HepG2 (cell line): Measurements from ENCODE around the gene CHST12. TPM values are rescaled to one million over a fixed set of nuclear protein-coding genes. Genes with fewer than 3 reads are reported as not detected.

ENCODE experiments used
- AGO2 ChIP-seq: fragments of 200-400 bp; formaldehyde crosslinking; optimal IDR thresholded peaks from 2 replicates; pipeline ENCODE3; 2017; ENCODE audit warnings: mild to moderate bottlenecking, low read depth, low read length, moderate library complexity
- MAZ ChIP-seq, 2 experiments: sonication (generic) in 1 of 2; formaldehyde crosslinking in 1 of 2; IDR thresholded peaks; 2 replicates each; pipeline versions ENCODE4 v1.5.0 to v1.6.1; 2012 to 2020; ENCODE audit warnings: low read depth in 2 of 2, mild to moderate bottlenecking in 2 of 2, borderline replicate concordance in 1 of 2, improper control_type of control experiment in 1 of 2, low read length in 1 of 2, missing genetic modification reagents in 1 of 2, moderate library complexity in 1 of 2
- MED13 ChIP-seq: sonication (generic); formaldehyde crosslinking; IDR thresholded peaks from 2 replicates; pipeline ENCODE4 v1.5.0; 2020; ENCODE audit warnings: missing genetic modification reagents
- NONO ChIP-seq, 2 experiments: fragments of 450-650 bp in 1 of 2; sonication (generic) in 1 of 2; formaldehyde crosslinking in 1 of 2; IDR thresholded peaks in 1 of 2; conservative IDR thresholded peaks in 1 of 2; 2 replicates each; pipeline versions ENCODE4 v1.6.1 to v1.8.0; 2017 to 2022; ENCODE audit warnings: mild to moderate bottlenecking in 1 of 2, missing genetic modification reagents in 1 of 2, moderate library complexity in 1 of 2
- SMAD1 ChIP-seq: sonication (generic); formaldehyde crosslinking; IDR thresholded peaks from 2 replicates; pipeline ENCODE4 v1.4.0; 2020; ENCODE audit warnings: missing genetic modification reagents, low read depth, mild to moderate bottlenecking, borderline replicate concordance
- TOPORS ChIP-seq: sonication (generic); formaldehyde crosslinking; IDR thresholded peaks from 2 replicates; pipeline ENCODE4 v1.8.0; 2023; ENCODE audit warnings: mild to moderate bottlenecking, missing genetic modification reagents
- XRCC5 ChIP-seq: fragments of 200-400 bp; formaldehyde crosslinking; optimal IDR thresholded peaks from 2 replicates; pipeline ENCODE3; 2017; ENCODE audit warnings: mild to moderate bottlenecking, low read length
- ZNF253 ChIP-seq: sonication (generic); formaldehyde crosslinking; IDR thresholded peaks from 2 replicates; pipeline ENCODE4 v1.8.0; 2022; ENCODE audit warnings: mild to moderate bottlenecking, missing genetic modification reagents, borderline replicate concordance
- ZNF333 ChIP-seq: sonication (generic); formaldehyde crosslinking; IDR thresholded peaks from 2 replicates; pipeline ENCODE4 v1.4.0; 2020; ENCODE audit warnings: mild to moderate bottlenecking, missing genetic modification reagents, borderline replicate concordance
- polyA plus RNA-seq, 8 experiments: library from polyadenylated mRNA; depleted of rRNA in 3 of 8; stranded (reverse) in 7 of 8; unstranded in 1 of 8; fragments of >200 nt; fragmentation: Illumina TruSeq in 4 of 8; extraction: Trizol in 4 of 8; gene quantifications; 2 replicates each; pipeline versions ENCODE4 v1.2.1 to v1.2.3, GENCODE V29; 2011 to 2016; ENCODE audit warnings: low read depth in 4 of 8, missing spikeins in 1 of 8, mixed read lengths in 1 of 8; ENCODE audit not compliant: insufficient read depth in 1 of 8
- total RNA-seq, 5 experiments: library from RNA; depleted of rRNA; stranded (reverse); fragments of >200 nt; fragmentation: Illumina TruSeq; extraction: Trizol; gene quantifications; 2 replicates each; pipeline ENCODE4 v1.2.3, GENCODE V29; 2016; ENCODE audit warnings: low read depth in 1 of 5
- TF ChIP-seq, protein P1 (sequence below), 2 experiments: sonication (generic) in 1 of 2; formaldehyde crosslinking in 1 of 2; IDR thresholded peaks; 2 replicates each; pipeline versions ENCODE4 v1.4.0 to v1.6.1; 2016 to 2020; ENCODE audit warnings: borderline replicate concordance in 1 of 2, low read depth in 1 of 2, mild to moderate bottlenecking in 1 of 2, missing genetic modification reagents in 1 of 2
- TF ChIP-seq, protein P2 (sequence below): fragments of 450-650 bp; IDR thresholded peaks from 2 replicates; pipeline ENCODE4 v1.6.1; 2017
- TF ChIP-seq, protein P3 (sequence below): sonication (generic); formaldehyde crosslinking; IDR thresholded peaks from 2 replicates; pipeline ENCODE4 v1.4.0; 2020; ENCODE audit warnings: mild to moderate bottlenecking, missing genetic modification reagents
- TF ChIP-seq, protein P4 (sequence below): sonication (generic); formaldehyde crosslinking; IDR thresholded peaks from 2 replicates; pipeline ENCODE4 v1.4.0; 2020; ENCODE audit warnings: missing genetic modification reagents
- TF ChIP-seq, protein P5 (sequence below): sonication (generic); formaldehyde crosslinking; IDR thresholded peaks from 2 replicates; pipeline ENCODE4 v1.4.0; 2020; ENCODE audit warnings: low read depth, missing genetic modification reagents

The CHST12 gene
- total and polyA plus RNA-seq, 2 of the 13 experiments (the other 11 are each of a cell fraction or from before 2014, with no cell fraction given): 6.4 to 15.8 TPM

DNA sequence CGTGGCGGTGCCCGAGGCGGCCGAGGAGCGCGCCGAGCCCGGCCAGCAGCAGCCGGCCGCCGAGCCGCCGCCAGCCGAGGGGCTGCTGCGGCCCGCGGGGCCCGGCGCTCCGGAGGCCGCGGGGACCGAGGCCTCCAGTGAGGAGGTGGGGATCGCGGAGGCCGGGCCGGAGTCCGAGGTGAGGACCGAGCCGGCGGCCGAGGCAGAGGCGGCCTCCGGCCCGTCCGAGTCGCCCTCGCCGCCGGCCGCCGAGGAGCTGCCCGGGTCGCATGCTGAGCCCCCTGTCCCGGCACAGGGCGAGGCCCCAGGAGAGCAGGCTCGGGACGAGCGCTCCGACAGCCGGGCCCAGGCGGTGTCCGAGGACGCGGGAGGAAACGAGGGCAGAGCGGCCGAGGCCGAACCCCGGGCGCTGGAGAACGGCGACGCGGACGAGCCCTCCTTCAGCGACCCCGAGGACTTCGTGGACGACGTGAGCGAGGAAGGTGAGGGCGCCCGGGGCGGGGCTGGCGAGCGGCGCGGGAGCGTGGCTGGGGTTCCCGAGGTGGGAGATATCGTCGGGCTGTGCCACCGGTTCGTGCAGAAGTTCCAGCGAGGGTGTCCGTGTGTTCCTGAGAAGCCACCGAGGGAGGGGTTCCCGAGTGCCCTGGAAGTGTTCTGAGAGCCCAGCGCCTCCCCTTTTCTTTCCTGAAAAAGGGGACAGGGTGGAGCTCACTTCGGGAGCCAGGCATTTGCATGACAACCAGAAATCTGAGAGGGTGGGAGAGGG is 48.3 kb upstream of the CHST12 start (continued):
- TF ChIP-seq, protein P1, sequence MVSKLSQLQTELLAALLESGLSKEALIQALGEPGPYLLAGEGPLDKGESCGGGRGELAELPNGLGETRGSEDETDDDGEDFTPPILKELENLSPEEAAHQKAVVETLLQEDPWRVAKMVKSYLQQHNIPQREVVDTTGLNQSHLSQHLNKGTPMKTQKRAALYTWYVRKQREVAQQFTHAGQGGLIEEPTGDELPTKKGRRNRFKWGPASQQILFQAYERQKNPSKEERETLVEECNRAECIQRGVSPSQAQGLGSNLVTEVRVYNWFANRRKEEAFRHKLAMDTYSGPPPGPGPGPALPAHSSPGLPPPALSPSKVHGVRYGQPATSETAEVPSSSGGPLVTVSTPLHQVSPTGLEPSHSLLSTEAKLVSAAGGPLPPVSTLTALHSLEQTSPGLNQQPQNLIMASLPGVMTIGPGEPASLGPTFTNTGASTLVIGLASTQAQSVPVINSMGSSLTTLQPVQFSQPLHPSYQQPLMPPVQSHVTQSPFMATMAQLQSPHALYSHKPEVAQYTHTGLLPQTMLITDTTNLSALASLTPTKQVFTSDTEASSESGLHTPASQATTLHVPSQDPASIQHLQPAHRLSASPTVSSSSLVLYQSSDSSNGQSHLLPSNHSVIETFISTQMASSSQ (IDR thresholded peaks at IDR 0.05; ENCODE audit: low read depth): no peak
- TF ChIP-seq, protein P1 (CRISPR knock-in tag; IDR thresholded peaks at IDR 0.05; ENCODE audit: borderline replicate concordance): no peak
- TF ChIP-seq NONO (IDR thresholded peaks at IDR 0.05) (no peak), NONO (CRISPR knock-in tag; conservative IDR thresholded peaks at IDR 0.05) (no peak), AGO2 (peak; percentile 80), ZNF253 (0 out of 2 replicates have a peak, but pooled peaks have one; percentile 39), TOPORS (peak; percentile 6; the same call in 1 of the 2 replicates), MAZ (IDR thresholded peaks at IDR 0.05; ENCODE audit: borderline replicate concordance, low read depth, low read length) (no peak; the same call in 1 of the 2 replicates), MAZ (CRISPR knock-in tag; IDR thresholded peaks at IDR 0.05; ENCODE audit: low read depth) (0 out of 2 replicates have a peak, but pooled peaks have one; percentile 37), XRCC5 (no peak), ZNF333 (CRISPR knock-in tag) (peak; percentile 70; the same call in 1 of the 2 replicates), MED13 (CRISPR knock-in tag) (no peak), SMAD1 (CRISPR knock-in tag) (0 out of 2 replicates have a peak, but pooled peaks have one; percentile 26)
- TF ChIP-seq, protein P2, sequence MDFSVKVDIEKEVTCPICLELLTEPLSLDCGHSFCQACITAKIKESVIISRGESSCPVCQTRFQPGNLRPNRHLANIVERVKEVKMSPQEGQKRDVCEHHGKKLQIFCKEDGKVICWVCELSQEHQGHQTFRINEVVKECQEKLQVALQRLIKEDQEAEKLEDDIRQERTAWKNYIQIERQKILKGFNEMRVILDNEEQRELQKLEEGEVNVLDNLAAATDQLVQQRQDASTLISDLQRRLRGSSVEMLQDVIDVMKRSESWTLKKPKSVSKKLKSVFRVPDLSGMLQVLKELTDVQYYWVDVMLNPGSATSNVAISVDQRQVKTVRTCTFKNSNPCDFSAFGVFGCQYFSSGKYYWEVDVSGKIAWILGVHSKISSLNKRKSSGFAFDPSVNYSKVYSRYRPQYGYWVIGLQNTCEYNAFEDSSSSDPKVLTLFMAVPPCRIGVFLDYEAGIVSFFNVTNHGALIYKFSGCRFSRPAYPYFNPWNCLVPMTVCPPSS: no peak
- TF ChIP-seq, protein P3, sequence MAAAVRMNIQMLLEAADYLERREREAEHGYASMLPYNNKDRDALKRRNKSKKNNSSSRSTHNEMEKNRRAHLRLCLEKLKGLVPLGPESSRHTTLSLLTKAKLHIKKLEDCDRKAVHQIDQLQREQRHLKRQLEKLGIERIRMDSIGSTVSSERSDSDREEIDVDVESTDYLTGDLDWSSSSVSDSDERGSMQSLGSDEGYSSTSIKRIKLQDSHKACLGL: peak; percentile 54; the same call in 1 of the 2 replicates
- TF ChIP-seq, protein P4, sequence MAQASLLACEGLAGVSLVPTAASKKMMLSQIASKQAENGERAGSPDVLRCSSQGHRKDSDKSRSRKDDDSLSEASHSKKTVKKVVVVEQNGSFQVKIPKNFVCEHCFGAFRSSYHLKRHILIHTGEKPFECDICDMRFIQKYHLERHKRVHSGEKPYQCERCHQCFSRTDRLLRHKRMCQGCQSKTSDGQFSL (CRISPR knock-in tag): no peak
- TF ChIP-seq, protein P5, sequence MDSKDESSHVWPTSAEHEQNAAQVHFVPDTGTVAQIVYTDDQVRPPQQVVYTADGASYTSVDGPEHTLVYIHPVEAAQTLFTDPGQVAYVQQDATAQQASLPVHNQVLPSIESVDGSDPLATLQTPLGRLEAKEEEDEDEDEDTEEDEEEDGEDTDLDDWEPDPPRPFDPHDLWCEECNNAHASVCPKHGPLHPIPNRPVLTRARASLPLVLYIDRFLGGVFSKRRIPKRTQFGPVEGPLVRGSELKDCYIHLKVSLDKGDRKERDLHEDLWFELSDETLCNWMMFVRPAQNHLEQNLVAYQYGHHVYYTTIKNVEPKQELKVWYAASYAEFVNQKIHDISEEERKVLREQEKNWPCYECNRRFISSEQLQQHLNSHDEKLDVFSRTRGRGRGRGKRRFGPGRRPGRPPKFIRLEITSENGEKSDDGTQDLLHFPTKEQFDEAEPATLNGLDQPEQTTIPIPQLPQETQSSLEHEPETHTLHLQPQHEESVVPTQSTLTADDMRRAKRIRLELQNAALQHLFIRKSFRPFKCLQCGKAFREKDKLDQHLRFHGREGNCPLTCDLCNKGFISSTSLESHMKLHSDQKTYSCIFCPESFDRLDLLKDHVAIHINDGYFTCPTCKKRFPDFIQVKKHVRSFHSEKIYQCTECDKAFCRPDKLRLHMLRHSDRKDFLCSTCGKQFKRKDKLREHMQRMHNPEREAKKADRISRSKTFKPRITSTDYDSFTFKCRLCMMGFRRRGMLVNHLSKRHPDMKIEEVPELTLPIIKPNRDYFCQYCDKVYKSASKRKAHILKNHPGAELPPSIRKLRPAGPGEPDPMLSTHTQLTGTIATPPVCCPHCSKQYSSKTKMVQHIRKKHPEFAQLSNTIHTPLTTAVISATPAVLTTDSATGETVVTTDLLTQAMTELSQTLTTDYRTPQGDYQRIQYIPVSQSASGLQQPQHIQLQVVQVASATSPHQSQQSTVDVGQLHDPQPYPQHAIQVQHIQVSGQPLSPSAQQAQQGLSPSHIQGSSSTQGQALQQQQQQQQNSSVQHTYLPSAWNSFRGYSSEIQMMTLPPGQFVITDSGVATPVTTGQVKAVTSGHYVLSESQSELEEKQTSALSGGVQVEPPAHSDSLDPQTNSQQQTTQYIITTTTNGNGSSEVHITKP (CRISPR knock-in tag): peak; percentile 55; the same call in 1 of the 2 replicates
